Stimulated activated effector memory CD8-positive, alpha-beta T cell treated with anti-CD3 and anti-CD28 coated beads, Interleukin-12 subunit alpha, Interleukin-12 subunit beta, amount 100 ng/mL, for 72 hours (primary cell): ENCODE data around the gene IQUB.
A peak's percentile ranks its signal among the peaks of the same experiment; 100 is the strongest.
"Not testable (repeated sequence)": the region's sequence is repeated elsewhere in the genome, so short reads cannot be mapped to it uniquely, and the experiment has no call there.

ENCODE experiments used
- ATAC-seq: fragments of 150-1000 bp; cut with Tn5 transposase; 2 replicates; pipeline ENCODE4 v1.10.0; 2021
- DNase-seq, 2 donors: peaks; one replicate each; pipeline ENCODE4 v3.0.0; 2021 to 2022; ENCODE audit warnings: low spot score in 2 of 2
- H3K27ac Mint-ChIP-seq: one replicate; pipeline ENCODE4 v1.8.0; 2022; ENCODE audit warnings: mild to moderate bottlenecking, mixed read lengths
- H3K36me3 Mint-ChIP-seq: one replicate; pipeline ENCODE4 v1.8.0; 2022; ENCODE audit warnings: mild to moderate bottlenecking, mixed read lengths
- H3K4me1 Mint-ChIP-seq: one replicate; pipeline ENCODE4 v1.8.0; 2022; ENCODE audit warnings: mixed read lengths
- H3K4me3 Mint-ChIP-seq: one replicate; pipeline ENCODE4 v1.8.0; 2022; ENCODE audit warnings: mild to moderate bottlenecking, mixed read lengths
- H3K9me3 Mint-ChIP-seq: one replicate; pipeline ENCODE4 v1.8.0; 2022; ENCODE audit warnings: mixed read lengths

The IQUB gene

DNA sequence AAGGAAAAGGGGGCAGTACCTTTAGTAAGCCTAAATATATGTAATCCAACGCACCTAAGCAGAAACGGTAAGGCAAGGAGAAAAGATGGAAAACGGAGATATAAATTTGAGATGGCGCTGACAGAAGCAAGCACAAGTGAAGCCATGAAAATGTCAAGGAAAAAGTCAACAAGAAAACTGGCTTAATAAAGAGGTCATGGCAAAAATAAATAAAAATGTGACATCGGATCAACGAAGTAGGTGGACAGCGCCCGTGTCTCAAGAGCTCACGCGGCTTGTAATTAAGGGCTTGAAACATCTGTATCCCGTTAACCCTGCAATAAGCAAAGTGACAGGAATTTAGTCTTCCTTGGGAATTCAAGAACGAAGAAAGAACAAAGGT, 22.6 kb upstream of the IQUB start:
- Mint-ChIP-seq H3K27ac (no peak overlapping the region), H3K9me3 (no peaks in the 10 kb centered on the region)

DNA sequence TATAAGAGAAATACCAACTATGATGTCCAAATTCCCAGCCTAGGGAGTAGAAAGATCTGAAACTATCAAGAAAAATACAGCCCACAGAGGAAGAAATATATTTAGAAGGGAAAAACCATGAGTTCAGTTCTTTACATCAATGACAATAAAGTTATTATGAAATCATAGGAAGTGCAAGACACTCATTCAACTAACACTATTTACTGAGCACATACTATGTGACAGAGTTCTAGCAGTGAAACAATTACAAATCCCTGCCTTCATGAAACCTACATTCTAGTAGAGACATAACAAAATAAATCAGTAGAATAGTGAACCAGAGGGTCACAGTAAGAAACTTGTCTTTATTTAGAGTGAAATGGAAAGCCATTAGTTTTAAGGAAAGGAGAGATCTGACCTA, 21.1 kb upstream of the IQUB start:
- Mint-ChIP-seq H3K27ac (no peak overlapping the region), H3K9me3 (no peaks in the 10 kb centered on the region), H3K4me1 (peaks cover 12% of the 10 kb centered on the region), H3K4me3 (no peak overlapping the region), H3K36me3 (peaks cover 34% of the 10 kb centered on the region)
- DNase-seq (no peak), ATAC-seq (no peak)

More for the DNA sequence above, 22.6 kb upstream of the IQUB start:
- DNase-seq (no peak), ATAC-seq (no peak)
- Mint-ChIP-seq H3K4me3 (no peak overlapping the region), H3K4me1 (peaks cover 12% of the 10 kb centered on the region), H3K36me3 (peaks cover 19% of the 10 kb centered on the region)

DNA sequence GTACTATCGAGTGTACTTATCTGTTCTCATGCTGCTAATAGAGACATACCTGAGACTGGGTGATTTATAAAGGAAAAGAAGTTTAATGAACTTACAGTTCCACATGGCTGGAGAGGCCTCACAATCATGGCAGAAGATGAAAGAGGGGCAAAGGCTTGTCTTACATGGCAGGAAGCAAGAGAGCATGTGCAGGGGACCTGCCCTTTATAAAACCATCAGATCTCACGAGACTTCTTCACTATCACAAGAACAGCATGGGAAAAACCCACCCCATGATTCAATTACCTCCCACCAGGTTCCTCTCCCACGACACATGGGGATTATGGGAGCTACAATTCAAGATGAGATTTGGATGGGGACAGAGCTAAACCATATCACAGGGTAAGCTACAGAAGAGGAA, 18.8 kb upstream of the IQUB start:
- no peak for ATAC-seq
- Mint-ChIP-seq H3K4me3 (no peak overlapping the region), H3K36me3 (peaks cover 56% of the 10 kb centered on the region), H3K27ac (no peak overlapping the region), H3K9me3 (no peaks in the 10 kb centered on the region), H3K4me1 (peaks cover 25% of the 10 kb centered on the region)
- DNase-seq: no peak

DNA sequence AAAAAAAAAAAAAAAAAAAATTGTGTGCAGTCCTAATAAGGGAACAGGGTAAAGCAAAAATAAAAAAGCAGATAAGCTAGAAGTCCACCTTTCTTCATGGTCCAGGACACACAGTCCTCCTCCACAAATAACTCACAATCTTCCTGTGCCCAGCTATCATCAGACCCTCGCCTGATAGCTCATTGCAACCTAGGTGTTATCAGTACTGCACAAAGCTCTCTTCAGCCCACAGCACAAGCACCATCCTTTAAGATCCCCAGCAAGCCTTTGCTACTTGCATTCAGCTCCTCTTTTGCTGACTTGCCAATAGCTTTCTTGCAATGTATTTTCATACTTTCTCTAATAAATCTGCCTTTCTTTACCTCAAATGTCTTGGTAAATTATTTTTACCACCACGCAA, 18.2 kb upstream of the IQUB start:
- peaks cover 28% of the 10 kb centered on the region for H3K4me1 Mint-ChIP-seq
- no peak overlapping the region for H3K27ac Mint-ChIP-seq
- H3K9me3 Mint-ChIP-seq: no peaks in the 10 kb centered on the region
- H3K4me3 Mint-ChIP-seq: no peak overlapping the region
- H3K36me3 Mint-ChIP-seq: peaks cover 62% of the 10 kb centered on the region
- ATAC-seq (no peak), DNase-seq (no peak)

DNA sequence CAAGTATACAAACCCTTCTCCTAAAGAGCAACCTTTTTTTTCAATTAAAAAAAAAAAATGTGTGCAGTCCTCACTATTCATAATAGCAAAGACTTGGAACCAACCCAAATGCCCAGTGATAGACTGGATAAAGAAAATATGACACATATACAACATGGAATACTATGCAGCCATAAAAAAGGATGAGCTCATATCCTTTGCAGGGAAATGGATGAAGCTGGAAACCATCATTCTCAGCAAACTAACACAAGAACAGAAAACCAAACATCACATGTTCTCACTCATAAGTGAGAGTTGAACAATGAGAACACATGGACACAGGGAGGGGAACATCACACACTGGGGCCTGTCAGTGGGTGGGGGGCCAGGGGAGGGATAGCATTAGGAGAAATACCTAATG, 17.7 kb upstream of the IQUB start:
- not testable (repeated sequence) for H3K4me3 Mint-ChIP-seq, H3K27ac Mint-ChIP-seq, H3K9me3 Mint-ChIP-seq, DNase-seq, ATAC-seq
- Mint-ChIP-seq H3K4me1 (peaks cover 33% of the 10 kb centered on the region), H3K36me3 (peaks cover 67% of the 10 kb centered on the region)

DNA sequence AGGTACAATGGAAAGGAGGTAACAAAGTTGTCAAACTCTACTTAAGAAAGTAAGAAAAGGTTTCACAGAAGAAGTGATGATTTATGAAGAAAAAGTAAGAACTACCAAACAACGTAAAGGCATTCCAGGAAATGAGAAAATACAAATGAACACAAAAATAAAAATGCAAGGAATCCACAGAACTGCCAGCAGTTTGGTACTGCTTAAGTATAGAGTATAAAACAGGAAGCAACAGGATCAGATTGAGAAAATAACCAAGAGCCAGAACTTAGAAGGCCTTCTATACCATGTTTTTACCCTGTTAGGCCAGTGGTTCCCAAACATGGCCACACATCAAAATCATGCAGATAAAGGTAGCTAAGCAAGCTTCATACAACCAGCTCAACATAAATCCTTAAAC, 14.0 kb upstream of the IQUB start:
- ATAC-seq: no peak
- H3K4me1 Mint-ChIP-seq: peaks cover 35% of the 10 kb centered on the region
- peaks cover 86% of the 10 kb centered on the region for H3K36me3 Mint-ChIP-seq
- peak overlapping the region; percentile 66 for H3K27ac Mint-ChIP-seq
- H3K4me3 Mint-ChIP-seq: no peak overlapping the region
- H3K9me3 Mint-ChIP-seq: no peaks in the 10 kb centered on the region
- no peak for DNase-seq

DNA sequence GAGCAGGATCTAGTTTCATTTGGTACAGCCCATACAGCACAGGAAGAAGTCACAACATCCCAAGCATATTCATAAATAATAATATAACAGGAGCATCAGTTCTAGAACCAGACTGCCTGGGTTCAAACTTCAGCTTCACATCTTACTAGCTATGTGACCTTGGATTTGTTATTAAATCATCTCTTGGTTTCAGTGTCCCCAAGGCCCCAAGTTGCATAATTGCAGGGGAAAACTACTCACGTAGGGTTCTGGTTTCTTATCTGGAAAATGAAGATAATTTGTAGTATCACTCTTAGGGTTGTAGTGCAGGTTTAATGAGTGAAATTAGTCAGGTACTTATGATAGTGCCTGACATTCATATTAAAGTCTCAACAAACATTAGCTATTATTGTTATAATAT, 5.5 kb upstream of the IQUB start:
- ATAC-seq (no peak), DNase-seq (no peak)
- H3K27ac Mint-ChIP-seq: no peak overlapping the region
- H3K36me3 Mint-ChIP-seq: peaks cover 19% of the 10 kb centered on the region
- H3K9me3 Mint-ChIP-seq: no peaks in the 10 kb centered on the region
- H3K4me1 Mint-ChIP-seq: peaks cover 6% of the 10 kb centered on the region
- H3K4me3 Mint-ChIP-seq: no peak overlapping the region

DNA sequence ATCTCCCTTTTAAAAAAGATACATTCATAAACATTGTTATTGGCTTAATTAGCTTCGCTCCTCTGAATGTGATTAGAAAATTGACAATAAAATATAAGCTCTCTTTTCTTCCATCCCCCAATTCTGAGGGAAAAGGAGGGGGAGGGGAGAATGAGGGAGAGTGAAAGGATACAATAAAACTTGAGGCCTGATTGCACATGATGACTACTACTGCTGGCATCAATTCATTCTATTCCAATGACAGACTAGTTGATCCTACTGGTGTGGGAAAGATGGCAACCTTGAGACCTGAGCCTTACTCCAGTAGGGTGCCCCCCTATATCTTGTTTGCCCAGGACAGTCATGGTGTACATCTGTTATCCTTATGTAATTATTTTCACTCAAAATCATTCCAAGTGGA, 4.5 kb upstream of the IQUB start:
- H3K36me3 Mint-ChIP-seq: peaks cover 22% of the 10 kb centered on the region
- H3K4me3 Mint-ChIP-seq: no peak overlapping the region
- H3K9me3 Mint-ChIP-seq: no peaks in the 10 kb centered on the region
- H3K27ac Mint-ChIP-seq: peak overlapping the region; percentile 17
- DNase-seq (no peak), ATAC-seq (no peak)
- H3K4me1 Mint-ChIP-seq: peaks cover 11% of the 10 kb centered on the region

DNA sequence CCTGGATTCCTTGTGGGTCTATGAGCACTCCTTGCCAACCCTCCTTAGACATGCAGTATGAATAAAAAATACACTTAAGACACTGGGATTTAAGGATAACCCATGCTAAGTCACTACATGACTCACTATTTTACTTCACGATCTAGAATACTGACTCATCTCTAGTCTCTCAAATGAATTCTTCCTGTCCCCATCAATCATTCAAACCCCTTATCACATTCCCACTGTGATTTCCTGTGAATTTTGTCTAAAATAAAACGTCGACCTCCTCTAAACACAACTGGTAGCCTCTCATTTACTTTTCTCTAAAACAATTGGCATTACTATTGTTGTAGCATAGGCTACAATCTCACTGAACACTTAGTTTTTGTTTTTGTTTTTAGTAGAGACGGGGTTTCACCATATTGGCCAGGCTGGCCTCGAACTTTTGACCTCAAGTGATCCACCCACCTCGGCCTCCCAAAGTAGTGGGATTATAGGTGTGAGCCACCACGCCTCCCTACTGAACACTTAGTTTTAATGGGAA, 3.9 kb upstream of the IQUB start:
- Mint-ChIP-seq H3K4me3 (no peak overlapping the region), H3K9me3 (no peaks in the 10 kb centered on the region), H3K36me3 (peaks cover 19% of the 10 kb centered on the region), H3K27ac (peak overlapping the region; percentile 17), H3K4me1 (peaks cover 18% of the 10 kb centered on the region)
- ATAC-seq (no peak), DNase-seq (no peak)

DNA sequence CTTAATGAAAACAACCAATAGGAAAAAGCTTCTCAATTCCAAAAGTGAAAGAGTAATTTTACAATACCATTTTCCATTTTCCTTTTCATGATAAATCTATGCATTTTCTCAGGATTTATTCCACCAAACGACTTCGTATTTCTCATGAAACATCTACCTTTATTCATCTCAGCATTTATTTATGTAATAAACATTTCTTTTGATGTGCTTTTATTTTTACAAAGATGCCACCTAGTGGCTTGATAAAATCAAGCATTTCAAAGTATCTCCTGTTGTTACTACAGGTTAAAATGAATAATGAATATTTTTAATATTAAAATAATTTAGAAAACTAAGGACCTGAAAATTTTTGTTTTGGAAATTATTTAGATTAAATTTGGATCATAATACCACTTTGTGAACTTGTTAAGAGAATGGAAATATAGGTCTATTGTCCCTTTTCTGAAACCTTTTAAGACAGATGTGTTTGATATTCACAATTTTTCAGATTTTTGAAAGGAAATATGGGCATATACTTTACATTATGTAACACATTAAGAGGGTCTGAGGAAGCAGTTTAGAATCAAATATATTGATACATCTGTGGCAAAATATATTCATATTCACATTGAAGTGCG, 2.7 kb upstream of the IQUB start:
- Mint-ChIP-seq H3K4me1 (peaks cover 19% of the 10 kb centered on the region), H3K9me3 (no peaks in the 10 kb centered on the region), H3K27ac (no peak overlapping the region), H3K4me3 (no peak overlapping the region), H3K36me3 (peaks cover 15% of the 10 kb centered on the region)
- DNase-seq (no peak), ATAC-seq (no peak)

DNA sequence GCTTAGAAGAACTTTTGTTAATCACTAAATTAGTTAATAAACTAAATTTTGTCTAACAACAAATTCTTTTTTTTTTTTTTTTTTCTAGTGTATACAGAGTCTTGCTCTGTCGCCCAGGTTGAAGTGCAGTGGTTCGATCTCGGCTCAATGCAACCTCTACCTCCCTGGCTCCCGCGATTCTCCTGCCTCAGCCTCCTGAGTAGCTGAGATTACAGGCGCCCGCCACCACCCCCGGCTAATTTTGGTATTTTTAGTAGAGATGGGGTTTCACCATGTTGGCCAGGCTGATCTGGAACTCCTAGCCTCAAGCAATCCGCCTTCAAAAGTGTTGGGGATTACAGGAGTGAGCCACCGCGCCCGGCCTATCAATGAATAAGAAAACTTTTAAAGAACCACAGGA, 1.1 kb upstream of the IQUB start:
- H3K9me3 Mint-ChIP-seq: no peaks in the 10 kb centered on the region
- ATAC-seq (no peak), DNase-seq (no peak)
- H3K4me1 Mint-ChIP-seq: peaks cover 19% of the 10 kb centered on the region
- peaks cover 10% of the 10 kb centered on the region for H3K36me3 Mint-ChIP-seq
- H3K27ac Mint-ChIP-seq: no peak overlapping the region
- peak overlapping the region; percentile 86 for H3K4me3 Mint-ChIP-seq

DNA sequence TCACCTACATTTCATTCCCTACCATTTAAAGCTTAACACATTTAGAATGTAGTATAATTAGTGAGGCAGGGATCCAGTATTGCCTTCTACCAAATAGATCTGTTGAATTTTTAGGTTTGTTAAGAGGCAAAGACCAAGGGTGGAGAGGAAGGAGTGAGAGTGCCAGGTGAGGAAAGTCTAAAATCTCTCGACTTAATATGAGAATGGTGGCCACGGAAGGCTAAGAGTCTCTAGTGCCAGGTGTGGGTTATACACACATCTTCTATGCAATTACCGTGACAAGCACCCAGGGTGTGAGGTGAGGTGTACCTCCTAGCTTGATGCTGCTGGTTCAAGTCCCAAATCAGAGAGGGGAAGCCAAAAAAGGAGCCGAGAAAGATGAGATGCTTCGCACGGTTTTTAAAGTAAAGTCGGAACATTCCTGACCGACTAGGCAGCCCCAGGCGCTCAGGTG, 439 bp downstream of the IQUB start:
- DNase-seq: no peak
- Mint-ChIP-seq H3K4me1 (peaks cover 19% of the 10 kb centered on the region), H3K4me3 (peak overlapping the region; percentile 86), H3K9me3 (no peaks in the 10 kb centered on the region), H3K36me3 (peaks cover 10% of the 10 kb centered on the region), H3K27ac (no peak overlapping the region)
- ATAC-seq: peak; percentile 42

DNA sequence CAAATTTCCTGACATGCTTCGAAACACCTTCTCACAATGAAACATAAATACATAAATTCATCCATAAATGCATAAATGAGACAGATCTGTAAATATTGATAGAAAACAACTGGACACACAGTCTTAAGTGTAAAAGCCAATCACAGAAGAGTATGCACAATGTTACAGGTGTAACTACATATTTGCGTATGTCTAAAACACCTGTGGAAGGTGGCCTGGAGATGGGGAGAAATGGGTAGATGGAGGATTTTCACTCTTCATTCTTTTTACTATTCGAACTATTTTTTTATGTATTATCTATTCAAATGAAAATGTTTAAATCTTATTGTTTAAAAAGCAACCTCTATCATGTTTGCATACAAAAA, 860 bp downstream of the IQUB start:
- Mint-ChIP-seq H3K27ac (no peak overlapping the region), H3K4me1 (peaks cover 18% of the 10 kb centered on the region), H3K36me3 (peaks cover 10% of the 10 kb centered on the region), H3K4me3 (peak overlapping the region; percentile 86), H3K9me3 (no peaks in the 10 kb centered on the region)
- DNase-seq: no peak
- ATAC-seq: no peak

DNA sequence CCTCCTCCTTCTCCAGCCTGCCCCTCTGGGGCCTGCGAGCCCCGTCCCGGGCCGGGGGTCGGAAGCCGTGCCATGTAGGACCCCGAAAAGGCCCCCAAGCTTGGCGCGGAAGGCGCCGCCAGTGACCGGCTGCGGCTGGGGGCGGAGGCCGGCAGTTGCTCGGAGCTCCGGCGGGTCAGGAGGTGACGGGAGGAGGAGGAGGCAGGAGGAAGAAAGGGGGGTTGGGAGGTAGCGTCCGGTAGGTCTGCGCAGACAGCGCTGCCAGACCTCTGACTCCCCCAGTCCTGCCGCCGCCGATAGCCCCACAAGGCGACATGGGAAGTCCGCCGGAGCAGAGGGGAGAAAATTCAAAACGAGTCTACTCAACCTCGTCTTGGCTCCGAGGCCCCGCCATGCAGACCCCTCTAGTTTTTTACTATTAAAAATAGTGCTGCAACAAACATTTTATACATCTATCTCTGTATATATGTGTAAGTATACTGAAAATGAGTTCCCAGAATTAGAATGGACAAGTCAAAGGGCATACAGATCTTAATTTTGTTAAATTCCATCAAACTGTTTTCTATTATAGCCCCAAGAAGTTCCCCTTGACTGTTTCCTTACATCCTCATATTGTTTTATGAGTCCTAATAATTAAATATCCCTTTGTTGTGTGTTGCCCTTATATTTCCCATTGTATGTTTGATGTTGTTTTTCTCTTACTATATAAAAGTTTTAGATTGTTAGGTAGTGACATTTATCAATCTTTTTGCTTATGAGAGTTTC, 1.4 kb downstream of the IQUB start:
- DNase-seq (peak; percentile 20 to 79), ATAC-seq (peak; percentile 55)
- Mint-ChIP-seq H3K36me3 (peaks cover 10% of the 10 kb centered on the region), H3K4me3 (peak overlapping the region; percentile 86), H3K4me1 (peaks cover 13% of the 10 kb centered on the region)
- H3K27ac Mint-ChIP-seq, H3K9me3 Mint-ChIP-seq: not testable (repeated sequence)

DNA sequence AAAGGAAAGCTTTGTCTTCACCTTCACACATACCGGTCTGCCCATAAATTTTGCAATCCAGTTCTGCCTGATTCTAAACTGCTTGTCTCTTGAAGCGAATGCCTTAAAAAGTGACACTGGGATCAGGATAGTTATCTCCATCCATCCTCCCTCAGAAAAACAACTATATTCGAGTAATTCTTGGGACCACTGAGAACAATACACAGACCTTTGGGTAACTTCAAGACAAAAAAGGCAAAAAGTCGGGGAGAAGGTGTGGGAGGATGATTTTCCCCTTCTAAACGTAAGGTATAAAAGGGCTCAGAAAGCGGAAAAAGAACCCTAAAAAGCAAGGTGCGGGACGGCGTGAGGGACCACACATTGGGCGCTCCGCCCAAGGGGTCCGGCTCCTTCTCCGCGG, 2.1 kb downstream of the IQUB start:
- not testable (repeated sequence) for DNase-seq, H3K27ac Mint-ChIP-seq, ATAC-seq, H3K9me3 Mint-ChIP-seq
- Mint-ChIP-seq H3K4me1 (peaks cover 12% of the 10 kb centered on the region), H3K4me3 (peak overlapping the region; percentile 86), H3K36me3 (peaks cover 10% of the 10 kb centered on the region)

DNA sequence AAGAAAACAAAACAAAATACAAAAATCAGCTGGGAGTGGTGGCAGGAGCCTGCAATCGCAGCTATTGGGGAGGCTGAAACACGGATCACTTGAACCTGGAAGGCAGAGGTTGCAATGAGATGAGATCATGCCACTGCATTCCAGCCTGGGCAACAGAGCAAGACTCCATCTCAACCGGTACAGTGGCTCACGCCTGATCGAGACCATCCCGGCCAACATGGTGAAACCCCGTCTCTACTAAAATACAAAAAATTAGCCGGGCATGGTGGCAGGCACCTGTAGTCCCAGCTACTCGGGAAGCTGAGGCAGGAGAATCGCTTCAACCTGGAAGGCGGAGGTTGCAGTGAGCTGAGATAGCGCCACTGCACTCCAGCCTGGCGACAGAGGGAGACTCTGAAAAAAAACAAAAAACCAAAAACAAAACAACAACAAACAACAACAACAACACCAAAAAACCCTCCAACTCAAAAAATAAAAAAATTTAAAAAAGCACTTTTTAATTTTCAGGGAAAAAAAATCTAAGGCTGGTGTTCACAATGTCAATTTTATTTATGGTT, 4.3 kb downstream of the IQUB start:
- peaks cover 10% of the 10 kb centered on the region for H3K36me3 Mint-ChIP-seq
- DNase-seq, H3K27ac Mint-ChIP-seq: not testable (repeated sequence)

More for the DNA sequence above, 4.3 kb downstream of the IQUB start:
- peaks cover 12% of the 10 kb centered on the region for H3K4me1 Mint-ChIP-seq
- not testable (repeated sequence) for ATAC-seq, H3K4me3 Mint-ChIP-seq, H3K9me3 Mint-ChIP-seq
